T-helper 1 cell treated with Interleukin-12 subunit alpha and Interleukin-12 subunit beta and Interleukin-4 antibody, amounts not matched to agents 30 μg/mL and 1 μg/mL, for 36 hours (primary cell): Measurements from ENCODE around the gene STARD9.
A peak's percentile ranks its signal among the peaks of the same experiment; 100 is the strongest.

ENCODE experiments used
- H3K27ac Mint-ChIP-seq: one replicate; pipeline ENCODE4 v1.8.0; 2021; ENCODE audit warnings: mild to moderate bottlenecking, mixed read lengths
- H3K27me3 Mint-ChIP-seq: one replicate; pipeline ENCODE4 v1.8.0; 2021; ENCODE audit warnings: low read depth, mixed read lengths
- H3K36me3 Mint-ChIP-seq: one replicate; pipeline ENCODE4 v1.8.0; 2021; ENCODE audit warnings: low read depth, mixed read lengths
- H3K4me1 Mint-ChIP-seq: one replicate; pipeline ENCODE4 v1.8.0; 2021; ENCODE audit warnings: low read depth, mixed read lengths
- H3K4me3 Mint-ChIP-seq: one replicate; pipeline ENCODE4 v1.8.0; 2021; ENCODE audit warnings: mild to moderate bottlenecking, moderate library complexity, mixed read lengths
- H3K9me3 Mint-ChIP-seq: one replicate; pipeline ENCODE4 v1.8.0; 2021; ENCODE audit warnings: mixed read lengths

STARD9 gene

DNA sequence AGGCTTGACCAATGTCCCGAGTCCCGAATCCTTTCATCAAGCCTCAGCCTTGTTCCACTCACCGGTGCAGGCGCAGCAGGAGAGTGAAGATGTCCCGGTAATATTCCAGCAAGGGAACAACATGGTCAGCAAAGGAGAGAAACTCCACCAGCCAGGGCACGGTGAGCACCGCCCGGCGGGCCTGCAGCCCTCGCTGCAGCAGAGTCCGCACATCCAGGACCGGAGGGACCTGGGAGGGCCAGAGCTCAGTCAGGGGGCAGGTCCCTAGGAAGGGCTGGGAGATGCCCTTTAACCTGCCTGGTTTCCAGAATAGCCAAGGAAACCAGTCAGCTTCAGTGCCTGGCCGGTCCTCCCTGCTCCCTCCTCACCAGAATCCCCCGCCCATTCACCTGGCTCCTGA lies 155.1 kb downstream of the STARD9 start:
- Mint-ChIP-seq H3K4me3 (no peak overlapping the region), H3K27me3 (no peaks in the 10 kb centered on the region), H3K36me3 (peaks cover 24% of the 10 kb centered on the region), H3K27ac (no peak overlapping the region), H3K9me3 (no peaks in the 10 kb centered on the region), H3K4me1 (peaks cover 6% of the 10 kb centered on the region)

DNA sequence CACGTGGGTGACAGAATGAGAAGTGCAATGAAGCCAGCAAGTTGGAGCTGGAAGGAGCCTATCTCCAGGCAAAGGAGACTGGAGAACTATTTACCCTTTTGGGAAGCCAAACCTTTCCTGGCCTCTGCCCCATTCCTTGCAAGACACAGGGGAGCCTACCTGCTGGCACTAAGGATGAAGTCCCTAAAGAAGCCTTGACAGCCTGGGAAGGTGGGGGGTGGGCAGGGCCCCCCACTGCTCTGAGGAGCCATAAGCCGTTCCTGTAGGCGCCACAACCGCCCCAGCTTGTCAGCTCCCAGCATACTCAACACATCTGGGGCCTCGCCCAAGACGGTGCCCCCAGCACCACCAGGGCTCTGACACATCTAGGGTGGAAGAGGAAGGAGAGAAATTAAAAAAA lies 156.1 kb downstream of the STARD9 start:
- H3K4me3 Mint-ChIP-seq = no peak overlapping the region
- peaks cover 9% of the 10 kb centered on the region for H3K4me1 Mint-ChIP-seq
- H3K36me3 Mint-ChIP-seq = peaks cover 24% of the 10 kb centered on the region
- H3K27ac Mint-ChIP-seq = no peak overlapping the region
- no peaks in the 10 kb centered on the region for H3K9me3 Mint-ChIP-seq
- no peaks in the 10 kb centered on the region for H3K27me3 Mint-ChIP-seq

DNA sequence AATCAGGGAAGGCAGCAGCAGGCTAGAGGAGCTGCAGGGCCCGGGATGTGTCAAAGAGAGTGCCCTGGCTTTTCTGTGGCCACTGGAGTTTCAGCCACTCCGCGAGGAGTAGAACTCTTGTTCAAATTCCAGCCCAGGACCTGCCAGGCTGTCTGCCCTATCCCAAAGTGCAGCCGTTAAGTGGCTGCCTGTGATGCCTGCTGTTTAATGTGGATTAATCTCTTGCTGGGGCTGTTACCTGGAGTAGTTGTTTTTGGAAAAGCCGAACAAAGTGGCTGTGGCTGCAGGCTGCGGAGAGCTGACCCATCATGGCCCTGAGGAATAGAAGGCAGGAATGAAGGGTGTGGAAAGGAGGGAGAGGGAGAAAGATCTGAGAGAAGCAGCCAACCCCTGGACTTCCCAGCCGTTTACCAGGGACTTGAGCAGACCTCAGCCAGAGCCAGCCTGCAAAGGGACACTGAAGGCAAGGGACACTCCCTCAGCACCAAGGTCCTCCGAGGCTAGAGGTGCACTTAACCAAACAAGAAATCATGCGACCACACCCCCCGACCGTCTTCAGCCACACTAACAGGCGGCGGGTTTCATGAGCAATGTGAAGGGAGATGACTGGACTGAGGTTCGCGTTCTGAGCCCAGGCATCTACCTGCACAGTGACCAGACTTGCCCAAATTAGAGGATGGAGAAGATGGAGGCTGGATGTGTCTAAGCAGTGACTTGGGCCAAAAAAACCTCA lies 156.9 kb downstream of the STARD9 start:
- Mint-ChIP-seq H3K36me3 (peaks cover 20% of the 10 kb centered on the region), H3K27me3 (no peaks in the 10 kb centered on the region), H3K4me1 (peaks cover 9% of the 10 kb centered on the region), H3K9me3 (no peaks in the 10 kb centered on the region), H3K4me3 (no peak overlapping the region), H3K27ac (no peak overlapping the region)

DNA sequence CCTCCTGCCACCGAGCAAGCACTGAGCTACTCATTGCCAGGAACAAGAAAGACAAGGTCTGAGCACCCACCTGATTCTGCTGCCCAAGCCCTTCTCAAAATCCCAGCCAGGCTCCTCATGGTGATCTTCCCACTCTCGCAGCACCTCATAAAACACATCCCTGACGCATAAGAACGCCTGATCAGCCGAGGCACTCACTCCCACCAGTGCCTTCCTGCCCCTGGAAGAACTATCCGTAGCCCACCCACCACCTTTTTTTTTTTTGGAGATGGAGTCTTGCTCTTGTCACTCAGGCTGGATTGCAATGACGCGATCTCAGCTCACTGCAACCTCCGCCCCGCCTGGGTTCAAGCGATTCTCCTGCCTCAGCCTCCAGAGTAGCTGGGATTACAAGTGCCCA lies 157.6 kb downstream of the STARD9 start:
- no peaks in the 10 kb centered on the region for H3K9me3 Mint-ChIP-seq
- H3K4me1 Mint-ChIP-seq = peaks cover 13% of the 10 kb centered on the region
- peaks cover 20% of the 10 kb centered on the region for H3K36me3 Mint-ChIP-seq
- H3K4me3 Mint-ChIP-seq = no peak overlapping the region
- no peak overlapping the region for H3K27ac Mint-ChIP-seq
- H3K27me3 Mint-ChIP-seq = no peaks in the 10 kb centered on the region

DNA sequence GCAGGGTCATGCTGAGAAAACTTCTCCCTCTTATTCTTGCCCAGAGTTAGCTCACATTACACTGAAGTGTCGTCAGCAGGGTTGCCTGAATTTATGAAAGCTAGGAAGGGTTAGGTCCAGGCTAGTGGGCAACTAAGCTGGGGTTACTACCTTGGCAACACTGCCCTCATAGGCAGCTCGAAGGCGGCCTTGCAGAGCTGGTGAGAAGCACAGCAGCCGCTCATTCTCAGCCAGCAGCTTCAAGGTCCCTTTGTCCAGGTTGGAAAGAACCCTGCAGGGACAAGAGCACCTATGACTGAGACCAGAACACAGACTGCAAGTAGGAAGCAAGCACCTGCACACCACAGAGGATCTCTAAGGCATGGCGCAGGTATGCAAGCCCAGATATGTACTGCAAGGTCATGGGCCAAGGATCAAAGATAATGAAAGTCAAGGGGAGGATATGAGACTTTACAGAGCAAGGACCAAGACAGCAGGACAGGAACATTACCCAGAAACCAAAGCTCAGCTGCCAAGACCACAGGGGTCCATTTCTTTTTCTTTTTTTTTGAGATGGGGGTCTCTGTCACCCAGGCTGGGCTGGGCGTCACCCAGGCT lies 158.8 kb downstream of the STARD9 start:
- peaks cover 18% of the 10 kb centered on the region for H3K36me3 Mint-ChIP-seq
- no peak overlapping the region for H3K27ac Mint-ChIP-seq
- peak overlapping the region; percentile 49 for H3K4me3 Mint-ChIP-seq

DNA sequence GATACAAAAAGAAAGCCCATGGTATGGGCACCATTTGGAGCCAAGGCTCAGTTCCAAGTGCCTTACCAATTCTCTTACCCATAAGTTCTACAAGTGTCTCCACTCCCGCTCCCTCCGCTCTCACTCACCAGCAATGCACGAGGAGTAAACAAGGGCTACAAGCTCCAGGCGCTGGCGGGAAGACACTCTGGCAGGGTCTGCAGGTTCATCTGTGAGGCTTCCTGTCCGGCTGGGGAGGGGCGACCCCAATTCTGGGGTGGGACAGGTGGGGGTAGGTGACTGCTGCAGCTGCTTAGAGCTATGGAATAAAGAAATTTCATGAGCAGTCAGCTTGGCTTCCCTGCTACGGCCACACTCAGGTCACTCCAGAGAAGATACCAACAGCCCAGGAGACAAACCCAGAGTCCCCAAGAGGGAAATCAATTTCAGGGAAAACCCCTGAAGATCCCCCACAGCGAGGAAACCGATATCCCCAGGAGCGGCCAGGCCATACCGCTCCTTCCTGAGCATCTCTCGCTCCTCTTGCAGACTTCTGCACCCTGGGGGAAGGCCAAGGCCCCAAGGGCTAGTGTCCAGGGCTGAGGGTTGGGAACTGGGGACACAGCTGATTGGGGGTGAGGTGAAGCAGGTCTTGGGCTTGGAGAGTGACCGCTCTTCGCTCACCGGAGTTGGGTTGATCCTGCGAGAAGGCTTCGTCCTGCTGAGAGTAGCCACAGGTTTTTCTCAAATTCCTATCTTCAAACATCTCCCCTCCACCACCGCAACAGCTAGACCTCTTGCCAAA lies 160.2 kb downstream of the STARD9 start:
- Mint-ChIP-seq H3K9me3 (no peaks in the 10 kb centered on the region), H3K36me3 (peaks cover 20% of the 10 kb centered on the region), H3K27ac (peak overlapping the region; percentile 36), H3K27me3 (no peaks in the 10 kb centered on the region), H3K4me1 (peaks cover 14% of the 10 kb centered on the region), H3K4me3 (peak overlapping the region; percentile 71)

More for the DNA sequence above, 158.8 kb downstream of the STARD9 start:
- Mint-ChIP-seq H3K4me1 (peaks cover 14% of the 10 kb centered on the region), H3K27me3 (no peaks in the 10 kb centered on the region), H3K9me3 (no peaks in the 10 kb centered on the region)

DNA sequence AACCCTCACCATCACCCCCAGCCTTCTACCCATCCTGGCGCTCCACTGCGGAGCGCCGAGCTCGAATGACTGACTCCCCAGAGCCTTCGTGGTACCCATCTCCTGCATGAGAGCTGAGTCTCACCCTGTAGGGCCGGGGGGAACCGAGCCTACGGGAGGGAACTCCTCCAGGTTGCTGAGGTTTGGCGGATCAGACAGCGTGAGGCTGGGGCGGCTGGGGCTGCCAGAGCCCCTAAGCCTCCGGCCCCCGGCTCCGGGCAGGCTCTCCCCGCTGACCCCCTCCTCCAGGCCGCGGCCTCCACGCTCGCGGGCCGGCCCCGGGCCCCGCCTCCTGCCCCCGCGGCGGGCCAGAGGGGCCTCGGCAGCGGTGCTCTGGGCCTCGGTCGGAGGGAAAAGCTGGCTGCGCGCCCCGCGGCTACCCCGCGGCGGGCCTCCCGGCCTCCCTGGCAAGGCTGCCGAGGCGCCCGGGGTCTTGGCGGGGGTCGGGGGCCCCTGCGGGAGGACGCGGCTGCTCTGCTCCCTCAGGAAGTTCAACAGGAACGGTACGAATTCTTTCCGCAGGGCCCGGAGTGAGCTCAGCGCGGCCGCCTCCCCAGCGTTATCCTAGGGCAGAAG lies 160.9 kb downstream of the STARD9 start:
- H3K27me3 Mint-ChIP-seq = no peaks in the 10 kb centered on the region
- H3K4me1 Mint-ChIP-seq = peaks cover 14% of the 10 kb centered on the region
- H3K4me3 Mint-ChIP-seq = peak overlapping the region; percentile 71
- no peaks in the 10 kb centered on the region for H3K9me3 Mint-ChIP-seq
- H3K36me3 Mint-ChIP-seq = peaks cover 16% of the 10 kb centered on the region
- peak overlapping the region; percentile 36 for H3K27ac Mint-ChIP-seq

DNA sequence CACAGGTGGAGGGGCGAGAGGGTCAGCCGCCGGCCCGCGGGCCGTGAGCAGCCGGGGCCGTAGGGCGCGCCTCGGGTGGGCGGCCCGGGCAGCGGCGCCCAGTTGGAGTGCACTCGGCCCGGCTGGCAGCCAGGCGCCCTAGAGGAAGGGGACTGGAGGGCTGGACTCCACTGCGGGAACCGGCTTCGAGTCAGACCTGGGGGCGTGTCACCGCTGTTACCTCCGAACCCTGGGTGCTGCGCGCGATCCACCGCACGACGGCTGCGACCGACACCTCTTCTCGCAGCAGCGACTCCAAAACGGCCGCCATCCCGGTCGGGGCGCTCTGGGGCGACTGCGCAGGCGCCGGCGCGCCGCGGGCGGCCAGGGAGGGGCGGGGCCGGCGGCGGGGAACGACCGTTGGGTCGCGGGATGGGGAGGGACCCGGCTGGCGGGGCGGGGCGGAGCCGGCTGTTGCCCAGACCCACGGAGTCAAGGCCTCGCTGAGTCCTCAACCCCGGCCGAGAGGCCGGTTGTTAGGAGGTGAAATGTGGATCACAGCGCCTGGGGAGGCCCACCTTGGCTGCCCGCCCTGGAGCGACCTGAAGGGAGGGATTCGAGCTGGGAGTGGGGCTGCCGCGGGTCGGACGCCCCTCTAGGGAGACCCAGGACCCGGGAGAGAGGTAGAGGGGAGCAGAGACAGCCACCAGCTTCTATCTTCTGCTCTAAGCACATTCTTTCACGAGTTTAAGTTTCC lies 161.6 kb downstream of the STARD9 start, which contains the start of gene CDAN1:
CDAN1 (minus strand) TSS at position 336 of the 736 bp plus-strand sequence; CDS start at position 310, 26 bp downstream.
- Mint-ChIP-seq H3K36me3 (peaks cover 12% of the 10 kb centered on the region), H3K27ac (peak within 1 kb of the TSS; percentile 52)

DNA sequence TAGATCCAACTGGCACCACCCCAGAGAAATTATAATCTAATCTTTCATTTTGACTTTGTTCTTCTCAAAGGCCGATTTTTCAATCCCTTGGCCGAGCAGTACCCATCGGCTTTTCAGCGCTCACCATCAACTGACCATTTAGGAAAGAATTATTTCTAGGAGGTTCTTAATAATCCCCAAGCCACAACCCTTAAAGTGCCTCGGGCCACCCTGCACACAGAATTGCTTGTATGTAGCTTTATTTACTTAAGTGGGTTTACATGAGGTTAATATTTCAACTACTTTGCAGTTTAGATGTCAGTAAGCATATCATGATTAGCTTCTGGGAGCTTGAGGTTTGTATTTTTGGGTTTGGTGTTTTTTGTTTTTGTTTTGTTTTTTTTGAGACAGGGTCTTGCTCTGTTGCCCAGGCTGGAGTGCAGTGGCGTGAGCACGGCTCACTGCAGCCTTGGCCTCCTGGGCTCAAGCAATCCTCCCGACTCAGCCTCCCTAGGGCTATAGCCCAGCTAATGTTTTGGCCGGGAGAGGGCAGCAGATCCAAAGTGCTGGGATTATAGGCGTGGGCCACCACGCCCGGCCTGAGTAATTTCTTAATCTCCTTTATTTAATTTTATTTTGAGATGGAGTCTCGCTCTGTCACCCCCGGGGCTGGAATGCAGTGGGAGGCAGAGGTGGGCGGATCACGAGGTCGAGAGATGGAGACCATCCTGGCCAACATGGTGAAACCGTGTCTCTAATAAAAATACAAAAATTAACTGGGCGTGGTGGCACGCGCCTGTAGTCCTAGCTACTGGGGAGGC lies 162.3 kb downstream of the STARD9 start:
- Mint-ChIP-seq H3K27me3 (no peaks in the 10 kb centered on the region), H3K36me3 (peaks cover 10% of the 10 kb centered on the region), H3K27ac (peak overlapping the region; percentile 52), H3K4me3 (peak overlapping the region; percentile 74), H3K4me1 (peaks cover 14% of the 10 kb centered on the region), H3K9me3 (no peaks in the 10 kb centered on the region)

More for the DNA sequence above, 161.6 kb downstream of the STARD9 start, which contains the start of gene CDAN1:
- Mint-ChIP-seq H3K27me3 (no peaks in the 10 kb centered on the region), H3K4me3 (peak within 1 kb of the TSS; percentile 74), H3K9me3 (no peaks in the 10 kb centered on the region), H3K4me1 (peaks cover 14% of the 10 kb centered on the region)

DNA sequence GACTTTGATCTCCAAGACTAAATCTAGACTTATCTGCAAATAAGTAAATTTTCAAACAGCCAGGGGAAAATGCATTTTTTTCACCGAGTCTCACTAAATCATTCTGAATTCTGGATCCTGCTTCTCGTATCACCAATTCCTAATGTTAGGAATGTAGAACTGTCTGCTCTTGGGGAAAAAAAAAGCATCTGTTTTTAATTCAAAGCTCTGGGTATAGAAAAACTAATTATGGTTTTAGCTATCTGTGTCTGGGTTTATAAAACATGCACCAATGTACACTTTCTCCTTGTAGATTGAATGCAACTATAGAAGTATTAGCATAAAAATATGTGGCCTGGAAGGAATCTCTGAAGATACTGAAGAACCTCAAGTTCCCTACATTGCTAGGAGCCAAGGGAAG lies 166.3 kb downstream of the STARD9 start:
- Mint-ChIP-seq H3K4me3 (no peak overlapping the region), H3K27ac (no peak overlapping the region), H3K4me1 (peaks cover 5% of the 10 kb centered on the region), H3K27me3 (no peaks in the 10 kb centered on the region), H3K36me3 (peaks cover 5% of the 10 kb centered on the region), H3K9me3 (no peaks in the 10 kb centered on the region)

DNA sequence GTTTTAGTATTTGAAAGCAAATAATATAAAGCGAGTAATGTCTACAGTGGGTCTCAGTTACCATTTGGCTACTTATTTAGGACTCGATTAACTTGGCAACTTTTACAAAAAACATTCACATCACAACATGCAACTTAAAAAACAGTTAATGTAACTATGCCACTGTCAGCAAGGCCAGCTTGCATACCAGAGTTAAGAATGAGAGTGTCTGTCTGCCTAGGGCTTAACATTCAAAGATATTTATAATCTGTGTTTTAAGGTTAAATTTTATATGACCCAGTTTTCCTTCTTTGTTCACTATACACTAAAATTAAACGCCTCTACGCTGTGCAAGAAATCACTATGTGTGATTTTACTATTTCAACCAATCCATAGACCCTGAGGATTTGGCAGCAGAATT lies 166.7 kb downstream of the STARD9 start:
- H3K4me1 Mint-ChIP-seq = peaks cover 5% of the 10 kb centered on the region
- H3K27ac Mint-ChIP-seq = no peak overlapping the region
- no peaks in the 10 kb centered on the region for H3K27me3 Mint-ChIP-seq
- H3K9me3 Mint-ChIP-seq = no peaks in the 10 kb centered on the region
- peaks cover 5% of the 10 kb centered on the region for H3K36me3 Mint-ChIP-seq
- H3K4me3 Mint-ChIP-seq = no peak overlapping the region

DNA sequence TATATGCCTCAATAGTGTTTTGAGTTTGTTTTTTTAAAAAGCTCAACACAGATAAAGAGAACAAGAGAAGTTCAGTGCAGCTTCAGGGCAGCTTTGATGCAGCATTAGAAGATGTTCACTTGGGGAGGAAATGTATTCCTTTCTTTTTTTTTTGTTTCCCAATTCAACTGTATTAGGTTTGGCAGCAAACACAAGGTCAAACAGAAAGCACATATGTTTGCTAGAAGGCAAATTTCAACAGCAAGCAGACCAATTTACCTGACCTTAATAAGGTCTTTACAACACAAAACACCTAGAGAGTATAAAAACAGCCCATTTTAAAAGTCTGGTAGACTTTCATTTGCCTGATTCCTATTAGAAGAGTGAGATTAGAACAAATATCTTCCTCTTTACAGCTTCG lies 168.8 kb downstream of the STARD9 start:
- Mint-ChIP-seq H3K4me3 (no peak overlapping the region), H3K27me3 (no peaks in the 10 kb centered on the region), H3K4me1 (no peaks in the 10 kb centered on the region), H3K36me3 (peaks cover 9% of the 10 kb centered on the region), H3K9me3 (no peaks in the 10 kb centered on the region), H3K27ac (no peak overlapping the region)

DNA sequence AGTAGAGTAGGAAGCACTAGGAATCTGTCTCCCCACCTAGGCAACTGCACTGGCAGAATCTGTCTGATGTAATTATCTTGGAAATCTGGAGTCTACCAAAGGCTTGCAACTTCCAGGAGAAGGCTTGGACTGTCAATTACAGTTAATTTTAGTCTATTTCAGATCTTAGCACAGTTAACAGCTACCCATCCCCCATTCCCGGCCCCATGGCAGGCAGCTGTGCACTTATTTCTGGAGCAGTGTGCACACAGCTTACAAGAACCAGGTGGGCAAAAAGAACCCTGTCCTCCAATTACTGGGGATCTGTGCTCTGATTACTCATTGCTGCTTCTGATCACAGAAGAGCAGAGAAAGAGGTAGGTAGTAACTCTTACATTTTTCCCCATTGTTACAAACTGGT lies 173.9 kb downstream of the STARD9 start:
- Mint-ChIP-seq H3K4me3 (no peak overlapping the region), H3K4me1 (no peaks in the 10 kb centered on the region), H3K27ac (no peak overlapping the region), H3K27me3 (no peaks in the 10 kb centered on the region), H3K9me3 (peaks cover 11% of the 10 kb centered on the region), H3K36me3 (peaks cover 36% of the 10 kb centered on the region)
